ENCODE measurements around the gene SORCS3.

The SORCS3 gene

GRCh38 chr10:105197598-105198364 lies 556.7 kb downstream of the SORCS3 start:
- TF ChIP-seq CTCF (conservative IDR thresholded peaks at IDR 0.05; ENCODE audit: low read depth, low read length): no peak
- no peak for DNase-seq (ENCODE audit: low read depth)
- no peak overlapping the region for H3K4me3 ChIP-seq (ENCODE audit: low read depth, low read length)

DNA sequence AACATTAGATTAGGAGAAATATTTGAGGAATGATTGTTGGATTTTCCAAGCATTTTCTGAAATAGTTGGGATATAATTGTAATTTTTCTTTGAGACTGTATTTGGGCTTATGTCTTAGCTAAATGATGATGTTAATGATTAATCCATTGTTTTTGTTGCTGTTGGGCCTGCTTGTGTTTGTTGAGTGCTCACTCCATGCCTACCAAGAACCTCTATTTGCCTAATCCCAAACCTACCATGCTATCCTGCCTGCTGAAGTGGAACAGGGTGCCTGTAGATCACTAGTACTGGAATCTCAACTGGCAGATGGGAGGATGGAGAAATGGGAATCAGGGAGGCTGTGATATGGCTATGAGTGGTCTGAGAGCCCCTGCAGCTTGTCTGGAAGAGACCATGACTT lies 565.5 kb downstream of the SORCS3 start:
- H3K4me3 ChIP-seq (ENCODE audit: low read depth, low read length): no peak overlapping the region
- DNase-seq (ENCODE audit: low read depth): no peak
- TF ChIP-seq CTCF (conservative IDR thresholded peaks at IDR 0.05; ENCODE audit: low read depth, low read length): no peak

GRCh38 chr10:105207476-105207995 lies 566.4 kb downstream of the SORCS3 start:
- H3K4me3 ChIP-seq (ENCODE audit: low read depth, low read length): no peak overlapping the region
- TF ChIP-seq CTCF (conservative IDR thresholded peaks at IDR 0.05; ENCODE audit: low read depth, low read length): no peak
- DNase-seq (ENCODE audit: low read depth): no peak

GRCh38 chr10:105210546-105210945 lies 569.5 kb downstream of the SORCS3 start:
- DNase-seq (ENCODE audit: low read depth): no peak
- no peak overlapping the region for H3K4me3 ChIP-seq (ENCODE audit: low read depth, low read length)
- no peak for TF ChIP-seq CTCF (conservative IDR thresholded peaks at IDR 0.05; ENCODE audit: low read depth, low read length)

- H3K4me3 ChIP-seq (ENCODE audit: low read depth, low read length): no peak overlapping the region
- no peak for DNase-seq (ENCODE audit: low read depth)
- TF ChIP-seq CTCF (conservative IDR thresholded peaks at IDR 0.05; ENCODE audit: low read depth, low read length): no peak
These were observed 596.6 kb downstream of the SORCS3 start for GRCh38 chr10:105237685-105238084.

DNA sequence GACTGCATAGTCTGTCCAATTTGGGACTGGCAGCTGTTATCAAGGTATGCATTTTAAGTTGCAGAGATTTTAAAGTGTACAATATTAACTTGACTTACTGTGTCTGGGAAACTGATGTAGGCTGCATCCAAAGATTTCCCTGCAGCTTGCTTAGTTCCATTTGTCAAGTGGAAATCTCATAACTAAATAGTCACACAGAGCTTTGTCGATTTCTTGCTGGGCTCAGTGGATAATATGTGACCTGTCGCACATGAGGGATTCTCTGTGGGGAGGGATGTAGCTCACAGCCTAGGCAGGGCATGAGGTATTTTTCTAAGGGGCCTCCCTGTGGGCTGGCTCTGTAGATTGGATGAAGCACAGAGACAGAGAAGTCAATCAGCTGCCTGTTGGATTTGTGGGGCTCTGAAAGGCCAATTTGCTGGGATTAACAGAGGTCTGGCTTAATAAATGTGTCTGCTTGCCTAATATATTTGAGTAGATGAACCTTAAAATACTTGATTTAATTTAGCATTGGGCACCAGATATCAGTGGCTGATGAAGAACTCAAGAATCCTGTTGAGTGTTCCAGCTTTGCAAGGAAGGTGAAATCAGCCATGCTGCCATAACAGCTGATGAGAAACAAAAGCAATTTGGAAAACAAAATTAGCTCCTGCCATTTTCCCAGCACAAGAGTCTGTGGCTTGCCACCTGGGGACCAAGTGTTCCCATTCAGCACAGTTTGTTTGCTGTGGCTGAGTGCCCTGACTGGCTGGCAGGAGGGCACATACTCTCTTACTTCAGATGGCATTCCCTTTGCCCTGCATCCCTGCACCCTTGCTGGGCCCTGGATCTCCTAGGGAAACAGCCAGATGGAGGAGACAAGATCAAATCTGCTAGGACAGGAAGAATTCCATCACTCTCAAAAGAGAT lies 598.5 kb downstream of the SORCS3 start:
- no peak for TF ChIP-seq CTCF (conservative IDR thresholded peaks at IDR 0.05; ENCODE audit: low read depth, low read length)
- DNase-seq (ENCODE audit: low read depth): no peak
- H3K4me3 ChIP-seq (ENCODE audit: low read depth, low read length): no peak overlapping the region
